ENCODE results near the gene EXPH5.

- TF ChIP-seq CTCF (IDR thresholded peaks at IDR 0.05) (no peak), POLR2A (IDR thresholded peaks at IDR 0.05) (no peak)
Observed at GRCh38 chr11:108534274-108534882, 59.2 kb downstream of the EXPH5 start.
